GM12878 (cell line): ENCODE measurements around the gene LCP1.

ENCODE experiments used
- CHD2 ChIP-seq: IDR thresholded peaks from 2 replicates; pipeline ENCODE4 v1.6.1; 2011; ENCODE audit warnings: low read depth, low read length, improper control_type of control experiment, borderline replicate concordance
- CTCF ChIP-seq, 3 experiments: IDR thresholded peaks in 2 of 3; conservative IDR thresholded peaks in 1 of 3; 2 replicates each; pipeline ENCODE4 v1.5.1; 2011; ENCODE audit warnings: low read depth in 3 of 3, low read length in 3 of 3, mild to moderate bottlenecking in 3 of 3, control low read depth in 2 of 3, moderate library complexity in 2 of 3, inconsistent platforms in 1 of 3, mixed read lengths in 1 of 3; ENCODE audit not compliant: control insufficient read depth in 2 of 3, insufficient read depth in 1 of 3; ENCODE audit errors: extremely low read depth in 1 of 3
- MYC ChIP-seq: IDR thresholded peaks from 2 replicates; pipeline ENCODE4 v1.6.1; 2011; ENCODE audit warnings: mild to moderate bottlenecking, low read length, moderate library complexity, inconsistent platforms; ENCODE audit not compliant: insufficient read depth, insufficient replicate concordance, insufficient read length, severe bottlenecking
- NFXL1 ChIP-seq: fragments of 450-650 bp; IDR thresholded peaks from 2 replicates; pipeline ENCODE4 v1.6.1; 2017; ENCODE audit warnings: antibody characterized with exemption, mild to moderate bottlenecking, borderline replicate concordance
- ZZZ3 ChIP-seq: IDR thresholded peaks from 2 replicates; pipeline ENCODE4 v1.6.1; 2011; ENCODE audit warnings: low read depth; ENCODE audit not compliant: control insufficient read depth, insufficient read length

GRCh38 chr13:46178143-46178542 lies 3.8 kb downstream of the LCP1 start:
- TF ChIP-seq CHD2 (no peak), NFXL1 (no peak), ZZZ3 (no peak), CTCF (IDR thresholded peaks at IDR 0.05 in 2 of 3, conservative IDR thresholded peaks at IDR 0.05 in 1 of 3; ENCODE audit: control insufficient read depth in 2 of 3, extremely low read depth in 1 of 3, insufficient read depth in 1 of 3, low read depth in 3 of 3, low read length in 3 of 3) (no peak), MYC (no peak)
